Measurements from ENCODE around the gene LGALS7.
"Not testable (repeated sequence)": the region's sequence is repeated elsewhere in the genome, so short reads cannot be mapped to it uniquely, and the experiment has no call there.

The LGALS7 gene

GRCh38 chr19:38770228-38770948 is 2.9 kb downstream of the LGALS7 start:
- not testable (repeated sequence) for DNase-seq

DNA sequence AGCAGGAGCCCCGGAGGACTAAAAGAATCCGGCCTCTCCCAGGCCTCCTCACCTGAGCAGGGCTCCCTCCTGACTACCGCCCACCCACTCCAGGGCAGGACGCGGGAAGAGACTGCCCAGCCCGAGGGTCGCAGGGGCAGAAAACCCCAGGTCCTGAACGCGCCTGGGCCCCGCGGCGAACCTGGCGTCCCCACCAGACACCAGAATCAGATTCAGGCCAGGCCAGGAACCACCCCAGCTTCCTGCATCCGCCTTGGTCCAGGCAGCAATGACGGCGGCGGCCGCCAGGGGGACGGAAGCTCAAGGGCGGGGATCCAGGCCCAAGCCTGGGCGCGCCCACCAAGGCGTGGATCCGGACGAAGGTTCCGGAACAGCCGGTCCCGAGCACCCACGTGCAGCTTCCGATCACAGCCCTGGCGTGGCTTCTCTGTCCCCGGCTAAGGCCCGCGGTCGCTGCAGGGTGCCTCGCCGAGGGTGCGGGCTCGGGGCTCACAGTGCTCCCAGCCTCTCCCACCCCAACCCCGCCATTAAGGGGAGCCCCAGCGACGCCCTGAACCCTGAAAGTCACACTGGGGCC is 3.6 kb downstream of the LGALS7 start:
- DNase-seq, result peak; percentile 77 to 88

DNA sequence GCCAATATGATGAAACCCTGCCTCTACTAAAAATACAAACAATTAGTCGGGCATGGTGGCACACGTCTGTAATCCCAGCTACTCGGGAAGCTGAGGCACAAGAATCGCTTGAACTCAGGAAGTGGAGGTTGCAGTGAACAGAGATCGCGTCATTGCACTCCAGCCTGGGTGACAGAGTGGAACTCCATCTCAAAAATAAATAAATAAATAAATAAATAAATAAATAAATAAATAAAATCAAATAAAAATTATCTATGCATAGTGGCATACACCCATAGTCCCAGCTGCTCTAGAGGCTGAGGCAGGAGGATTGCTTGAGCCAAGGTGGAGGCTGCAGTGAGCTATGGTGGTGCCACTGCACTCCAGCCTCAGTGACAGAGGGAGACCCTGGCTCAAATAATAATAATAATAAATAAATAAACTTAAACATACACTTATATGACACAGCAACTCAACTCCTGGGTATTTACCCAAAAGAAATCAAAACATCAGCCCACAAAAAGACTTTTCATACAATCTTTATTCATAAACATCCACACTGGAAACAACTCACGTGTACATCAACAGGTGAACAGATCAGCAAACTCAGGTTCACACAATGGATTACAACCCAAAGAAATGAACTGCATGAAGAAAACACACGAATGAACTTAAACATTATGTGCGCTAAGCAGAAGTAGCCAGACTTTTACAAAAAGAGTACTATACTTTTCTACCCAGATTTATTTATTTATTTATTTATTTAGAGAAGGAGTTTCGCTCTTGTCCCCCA is 6.9 kb downstream of the LGALS7 start:
- no peak for DNase-seq

DNA sequence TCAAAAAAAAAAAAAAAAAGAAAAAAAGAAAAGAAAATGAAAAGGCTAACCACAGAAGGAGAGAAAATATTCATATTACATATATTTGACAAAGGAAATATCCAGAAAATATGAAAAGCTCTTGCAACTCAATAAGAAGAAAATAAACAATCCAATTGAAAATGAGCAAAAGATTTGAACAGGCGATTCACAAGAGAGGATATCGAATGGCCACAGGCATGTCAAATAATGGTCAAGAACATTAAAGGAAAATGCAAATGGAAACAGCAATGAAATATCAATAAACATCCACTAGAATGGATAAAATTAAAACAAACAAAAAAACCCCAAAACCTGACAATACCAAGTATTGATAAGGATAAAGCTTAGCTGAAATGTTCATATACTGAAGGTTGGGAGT is 8.1 kb downstream of the LGALS7 start:
- DNase-seq, result no peak

DNA sequence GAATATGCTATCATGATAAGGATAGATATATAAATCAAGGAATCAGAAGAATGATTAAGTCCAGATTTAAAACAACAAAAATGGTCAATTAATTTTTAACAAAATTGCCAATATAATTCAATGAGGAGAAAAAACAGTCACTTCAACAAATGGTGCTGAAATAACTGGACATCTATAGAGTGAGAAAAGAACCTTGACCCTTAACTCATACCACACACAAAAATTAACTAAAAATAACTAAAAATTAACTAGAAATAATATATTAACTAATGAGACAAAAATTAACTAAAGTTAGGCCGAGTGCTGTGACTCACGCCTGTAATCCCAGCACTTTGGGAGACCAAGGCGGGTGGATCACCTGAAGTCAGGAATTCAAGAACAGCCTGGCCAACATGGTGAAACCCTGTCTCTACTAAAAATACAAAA is 9.5 kb downstream of the LGALS7 start:
- no peak for DNase-seq

- DNase-seq, result not testable (repeated sequence)
Measured at GRCh38 chr19:38761884-38762389, 11.4 kb downstream of the LGALS7 start.

DNA sequence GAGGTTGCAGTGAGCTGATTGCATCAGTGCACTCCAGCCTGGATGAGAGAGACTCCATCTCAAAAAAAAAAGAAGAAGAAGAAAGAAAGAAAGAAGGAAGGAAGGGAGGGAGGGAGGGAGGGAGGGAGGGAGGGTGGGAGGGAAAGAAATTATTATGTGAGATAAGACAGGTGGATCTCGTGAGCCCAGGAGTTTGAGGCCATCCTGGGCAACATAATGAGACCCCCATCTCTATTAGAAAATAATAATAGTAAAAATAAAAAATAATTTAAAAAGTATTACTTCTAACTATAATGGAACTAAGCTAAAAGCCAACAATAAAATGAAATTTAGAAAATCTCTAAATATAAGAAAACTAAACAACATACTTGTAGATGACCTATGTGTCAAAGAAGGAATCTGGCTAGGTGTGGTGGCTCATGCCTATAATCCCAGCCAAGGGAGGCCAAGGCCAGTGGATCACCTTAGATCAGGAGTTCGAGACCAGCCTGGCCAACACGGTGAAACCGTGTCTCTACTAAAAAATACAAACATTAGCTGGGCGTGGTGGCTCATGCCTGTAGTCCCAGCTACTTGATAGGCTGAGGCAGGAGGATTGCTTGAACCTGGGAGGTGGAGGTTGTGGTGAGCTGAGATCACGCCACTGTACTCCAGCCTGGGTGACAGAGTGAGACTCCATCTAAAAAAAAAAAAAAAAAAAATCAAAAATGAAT is 12.4 kb downstream of the LGALS7 start:
- DNase-seq, result not testable (repeated sequence)

DNA sequence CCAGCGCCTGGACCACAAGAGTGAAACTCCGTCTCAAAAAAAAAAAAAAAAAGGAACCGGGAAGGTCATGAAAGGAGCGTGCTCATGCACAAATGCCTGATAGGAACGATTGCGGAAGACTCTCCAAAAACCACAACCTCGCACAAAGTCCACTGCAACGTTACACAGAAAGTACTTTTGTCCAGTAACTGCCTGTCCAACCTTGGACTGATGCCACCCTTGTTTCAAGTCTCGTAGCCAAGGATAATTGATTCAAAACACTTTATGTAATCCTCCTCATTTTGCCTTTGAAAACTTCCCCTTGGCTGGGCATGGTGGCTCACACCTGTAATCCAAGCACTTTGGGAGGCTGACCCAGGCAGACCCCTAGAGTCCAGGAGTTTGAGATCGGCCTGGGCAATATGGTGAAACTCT is 13.7 kb downstream of the LGALS7 start:
- peak in 1 of 2 donors; percentile 25 for DNase-seq

DNA sequence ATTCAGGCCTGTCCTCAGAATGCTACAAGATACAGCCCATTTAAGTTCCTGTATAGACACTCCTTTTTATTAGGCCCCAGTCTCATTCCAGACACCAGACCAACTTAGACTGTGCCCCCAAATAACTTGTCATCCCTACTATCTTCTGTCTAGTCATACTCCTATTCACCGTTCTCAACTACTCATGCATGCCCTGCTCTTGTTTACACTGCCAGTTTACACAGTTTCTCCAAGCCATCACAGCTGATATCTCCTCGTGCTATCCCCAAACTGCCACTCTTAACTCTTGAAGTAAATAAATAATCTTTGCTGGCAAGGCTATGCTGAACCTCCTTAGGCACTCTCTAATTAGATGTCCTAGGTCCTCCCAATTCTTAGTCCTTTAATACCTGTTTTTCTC is 19.1 kb downstream of the LGALS7 start:
- DNase-seq, result not testable (repeated sequence)

DNA sequence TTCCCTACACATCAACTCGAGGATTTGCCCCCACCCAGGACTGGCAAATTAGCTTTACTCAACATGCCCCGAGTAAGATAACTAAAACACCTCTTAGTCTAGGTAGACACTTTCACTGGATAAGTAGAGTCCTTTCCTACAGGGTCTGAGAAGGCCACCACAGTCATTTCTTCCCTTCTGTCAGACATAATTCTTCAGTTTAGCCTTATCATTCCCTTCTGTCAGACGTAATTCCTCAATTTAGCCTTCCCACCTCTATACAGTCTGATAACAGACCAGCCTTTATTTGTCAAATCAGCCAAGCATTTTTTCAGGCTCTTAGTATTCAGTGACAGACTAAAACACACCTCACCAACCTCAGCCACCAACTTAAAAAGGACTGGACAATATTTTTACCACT is 19.5 kb downstream of the LGALS7 start:
- not testable (repeated sequence) for DNase-seq

- no peak for DNase-seq
Measured at GRCh38 chr19:38745316-38745715, 28.0 kb downstream of the LGALS7 start.

GRCh38 chr19:38744874-38745273 is 28.4 kb downstream of the LGALS7 start:
- DNase-seq, result no peak

DNA sequence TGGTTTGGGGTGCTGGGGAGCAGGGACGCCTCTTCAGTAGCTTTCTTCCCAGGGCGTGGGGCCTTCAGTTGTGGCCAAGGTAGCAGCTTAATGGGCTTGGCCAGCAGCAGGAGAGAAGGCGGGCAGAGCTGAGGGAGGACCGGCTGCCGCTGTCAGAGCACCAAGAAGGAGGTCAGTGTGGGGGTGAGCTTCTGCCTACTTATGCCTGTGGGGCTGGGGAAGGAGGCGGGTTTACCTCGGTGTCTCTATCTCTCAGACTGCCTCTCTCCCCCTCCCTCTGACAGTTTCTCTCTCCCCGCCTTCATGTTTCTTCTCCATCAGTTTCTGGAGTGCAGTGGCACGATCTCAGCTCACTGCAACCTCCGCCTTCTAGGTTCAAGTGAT is 29.0 kb downstream of the LGALS7 start, which contains the start of gene CAPN12:
CAPN12 (minus strand) TSS at position 177 of the 384 bp plus-strand sequence. CDS start 309 bp downstream, outside the sequence.
- no peak for DNase-seq

DNA sequence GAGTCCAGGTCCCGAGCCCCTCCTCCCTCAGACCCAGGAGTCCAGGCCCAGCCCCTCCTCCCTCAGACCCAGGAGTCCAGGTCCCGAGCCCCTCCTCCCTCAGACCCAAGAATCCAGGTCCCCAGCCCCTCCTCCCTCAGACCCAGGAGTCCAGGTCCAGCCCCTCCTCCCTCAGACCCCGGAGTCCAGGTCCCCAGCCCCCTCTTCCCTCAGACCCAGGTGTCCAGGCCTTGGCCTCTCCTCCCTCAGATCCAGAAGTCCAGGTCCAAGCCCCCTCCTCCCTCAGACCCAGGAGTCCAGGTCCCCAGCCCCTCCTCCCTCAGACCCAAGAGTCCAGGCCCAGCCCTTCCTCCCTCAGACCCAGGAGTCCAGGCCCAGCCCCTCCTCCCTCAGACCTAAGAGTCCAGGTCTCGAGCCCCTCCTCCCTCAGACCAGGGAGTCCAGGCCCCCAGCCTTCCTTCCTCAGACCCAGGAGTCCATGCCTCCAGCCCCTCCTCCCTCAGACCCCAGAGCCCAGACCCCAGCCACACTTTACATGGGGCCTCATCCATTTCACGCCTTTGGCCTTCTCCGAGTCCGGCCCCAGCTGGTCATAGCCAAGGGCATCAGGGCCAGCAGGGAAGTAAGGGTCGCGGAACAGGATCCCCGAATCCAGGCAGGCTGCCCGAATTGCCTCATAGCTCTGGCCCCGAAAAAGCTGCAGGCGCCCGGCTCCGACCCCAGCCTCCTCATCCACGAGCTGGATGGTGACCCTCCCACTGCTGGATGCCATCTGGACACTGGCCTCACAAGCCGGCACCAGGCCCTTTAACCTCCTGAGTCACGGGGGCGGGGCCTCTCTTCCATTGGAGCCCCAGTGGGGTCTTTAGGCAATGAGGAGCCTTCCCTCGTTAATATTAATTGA is 29.7 kb downstream of the LGALS7 start:
- no peak for DNase-seq

DNA sequence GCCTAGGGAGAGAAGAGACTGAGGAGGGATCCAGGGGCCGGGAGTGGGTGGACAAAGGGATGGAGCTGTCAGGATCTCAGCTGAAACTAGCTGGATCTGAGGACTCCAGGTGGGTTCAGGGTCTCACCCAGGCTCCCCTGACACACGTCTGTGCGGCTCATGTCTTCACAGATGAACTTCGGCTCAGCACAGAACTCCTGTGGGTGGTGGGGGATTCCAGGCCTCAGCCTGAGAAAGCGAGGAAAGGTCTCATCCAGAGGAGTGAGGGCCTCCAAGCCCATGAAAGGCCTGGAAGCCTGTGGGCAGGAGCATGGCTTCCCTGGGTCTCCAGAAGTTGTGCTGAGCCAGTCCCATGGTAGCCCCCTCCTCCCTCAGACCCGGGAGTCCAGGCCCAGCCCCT is 30.4 kb downstream of the LGALS7 start:
- no peak for DNase-seq

- DNase-seq, result no peak
Measured at GRCh38 chr19:38742296-38742695, 31.0 kb downstream of the LGALS7 start.

DNA sequence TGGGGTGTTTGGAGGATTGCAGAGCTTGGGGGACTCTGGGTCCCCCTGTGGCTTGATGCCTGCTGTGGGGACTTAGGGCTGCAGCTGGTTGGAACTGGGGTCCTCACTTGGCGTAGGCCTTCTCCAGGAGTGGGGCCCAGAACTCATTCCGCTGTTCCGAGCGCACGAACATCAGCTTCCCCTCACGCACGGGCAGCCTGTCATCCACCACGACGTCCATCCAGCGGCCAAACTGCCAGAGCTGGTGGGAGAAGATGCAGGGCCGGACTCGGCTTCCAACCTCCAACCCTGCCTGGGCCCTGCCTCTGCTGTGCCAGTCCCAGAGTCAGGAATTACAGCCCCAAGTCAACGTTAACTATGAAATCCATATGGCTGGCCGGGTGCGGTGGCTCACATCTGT is 31.6 kb downstream of the LGALS7 start:
- DNase-seq, result no peak

DNA sequence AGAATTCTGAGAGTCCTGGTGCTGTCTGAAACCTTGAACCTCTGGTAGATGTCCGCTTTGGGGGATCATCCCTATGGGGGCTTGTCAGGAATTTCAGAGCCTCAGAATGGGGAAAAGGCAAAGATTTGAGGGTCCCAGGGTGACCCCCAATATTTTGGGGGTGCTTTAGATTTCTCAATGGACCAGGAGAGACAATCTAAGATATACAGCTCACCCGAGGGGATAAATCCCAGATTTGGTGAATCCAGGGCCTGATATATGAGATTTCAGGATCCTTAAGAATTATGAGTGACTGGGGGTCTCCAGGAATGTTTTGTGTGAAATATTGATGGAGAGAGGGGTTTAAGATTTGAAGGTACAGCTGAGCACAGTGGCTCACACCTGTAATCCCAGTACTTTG is 32.4 kb downstream of the LGALS7 start:
- DNase-seq, result no peak

GRCh38 chr19:38740257-38740592 is 33.1 kb downstream of the LGALS7 start:
- no peak for DNase-seq

- peak; percentile 41 to 83 for DNase-seq
Measured at GRCh38 chr19:38739440-38740256, 33.7 kb downstream of the LGALS7 start.
